BJ (cell line): ENCODE results near the gene INSL4. TPM values are rescaled to one million over a fixed set of nuclear protein-coding genes. Genes with fewer than 3 reads are reported as not detected.

ENCODE experiments used
- CTCF ChIA-PET: fragments of 350-600 bp; formaldehyde crosslinking; extraction: SDS; loops from one replicate; lab custom pipeline; 2021; ENCODE audit warnings: antibody characterized with exemption, inconsistent platforms; lab: Yijun Ruan, JAX
- POLR2A ChIA-PET: fragments of 300-600 bp; sonication (Branson Sonifier 250); formaldehyde crosslinking; extraction: SDS; loops from one replicate; lab custom pipeline; 2021; ENCODE audit warnings: antibody characterized with exemption; lab: Charles Lee
- DNase-seq: peaks from one replicate; pipeline ENCODE4 v3.0.0-alpha.2; 2011; ENCODE audit warnings: low read depth
- H3K27me3 ChIP-seq: 2 replicates; pipeline ENCODE4 v1.6.0; 2011; ENCODE audit warnings: low read length; ENCODE audit not compliant: control insufficient read depth, insufficient read depth
- H3K36me3 ChIP-seq: 2 replicates; pipeline ENCODE4 v1.5.1; 2011; ENCODE audit warnings: low read length; ENCODE audit not compliant: control insufficient read depth, insufficient read depth
- H3K4me3 ChIP-seq: 2 replicates; pipeline ENCODE4 v1.5.1; 2011; ENCODE audit warnings: low read depth, mild to moderate bottlenecking, control low read depth, low read length
- CTCF ChIP-seq: IDR thresholded peaks from 2 replicates; pipeline ENCODE4 v1.5.1; 2011; ENCODE audit warnings: low read depth, mild to moderate bottlenecking, control low read depth, inconsistent platforms, low read length, moderate library complexity; ENCODE audit not compliant: insufficient read depth
- polyA minus RNA-seq: library from RNA; depleted of rRNA, polyadenylated mRNA; stranded (reverse); fragments of >200 nt; gene quantifications from 2 replicates; pipeline ENCODE4 v1.2.3, GENCODE V29; 2011; rRNA and poly(A)+ RNA removed
- polyA plus RNA-seq: library from polyadenylated mRNA; depleted of rRNA; stranded (reverse); fragments of >200 nt; gene quantifications from 2 replicates; pipeline ENCODE4 v1.2.3, GENCODE V29; 2011; rRNA removed

Gene INSL4
- polyA plus RNA-seq (not detected in 2 replicates), polyA minus RNA-seq (not detected in 2 replicates)

DNA sequence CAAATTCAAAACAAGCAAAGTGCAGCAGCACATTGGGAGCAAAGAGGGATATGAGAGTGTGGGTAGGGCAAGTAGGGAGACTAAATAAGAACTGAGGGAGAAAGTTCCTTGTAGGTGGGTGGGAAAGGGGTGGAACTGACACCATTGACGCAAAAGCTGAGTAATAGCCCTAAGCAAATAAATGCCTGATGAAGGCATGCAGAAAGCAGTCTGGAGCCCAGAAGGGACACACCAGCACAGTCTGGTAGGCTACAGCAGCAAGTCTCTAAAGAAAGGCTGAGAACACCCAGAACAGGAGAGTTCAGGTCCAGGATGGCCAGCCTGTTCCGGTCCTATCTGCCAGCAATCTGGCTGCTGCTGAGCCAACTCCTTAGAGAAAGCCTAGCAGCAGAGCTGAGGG is at the start of gene INSL4:
INSL4 (plus strand) TSS at position 208 of the 400 bp plus-strand sequence; CDS start at position 313, 105 bp downstream.
- Histone ChIP-seq H3K27me3 (peaks cover 3% of the 10 kb centered on the region), H3K4me3 (no peak within 1 kb of the TSS), H3K36me3 (no peaks in the 10 kb centered on the region)
- no peak for DNase-seq
- ChIA-PET CTCF (no interaction called here), POLR2A (no interaction called here)
- no peak for TF ChIP-seq CTCF

GRCh38 chr9:5184776-5185175 is 46.4 kb upstream of the INSL4 start:
- ChIA-PET CTCF (interaction anchor here (0.6 to 5.2 kb wide), 5 partner anchors 37 to 415 kb away, joined by 3 to 42 read pairs (median 22); no protein-coding TSS in a partner anchor), POLR2A (no interaction called here)
- H3K36me3 ChIP-seq: no peaks in the 10 kb centered on the region
- H3K27me3 ChIP-seq: no peaks in the 10 kb centered on the region
- no peak overlapping the region for H3K4me3 ChIP-seq
- no peak for DNase-seq
- no peak for TF ChIP-seq CTCF

DNA sequence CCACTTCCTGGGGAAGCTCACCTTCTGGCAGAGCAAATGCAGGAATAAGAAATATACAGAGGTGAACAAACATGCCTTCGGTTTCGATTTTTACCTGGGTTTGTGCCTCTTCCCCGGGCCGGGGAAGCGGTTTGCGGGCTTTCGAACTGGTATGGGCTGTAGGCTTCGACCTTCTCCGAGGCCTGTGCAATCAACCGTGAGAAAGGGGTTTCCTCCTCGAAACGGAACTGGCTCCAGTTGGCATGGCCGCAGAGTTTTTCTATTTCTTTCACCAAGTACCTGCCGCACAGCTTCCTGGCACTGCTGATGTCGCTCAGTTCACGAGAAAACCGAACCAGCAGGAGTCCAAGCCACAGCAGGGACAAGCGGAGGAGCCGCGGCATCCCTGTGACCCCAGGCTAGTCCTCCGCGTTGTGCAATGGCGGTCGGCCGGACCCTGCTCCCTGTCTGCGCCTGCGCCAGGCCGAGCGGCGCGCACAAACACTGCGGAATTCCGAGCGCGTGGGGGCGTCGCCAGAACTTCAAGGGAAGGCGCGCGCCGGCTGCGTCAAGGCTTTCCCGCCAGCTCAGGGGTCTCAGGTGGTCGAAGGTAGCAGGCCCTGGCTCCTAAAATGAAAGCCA is 45.9 kb upstream of the INSL4 start, which contains the start of gene INSL6:
INSL6 (minus strand) TSS at position 420 of the 621 bp plus-strand sequence; CDS start at position 383, 37 bp downstream.
- Histone ChIP-seq H3K27me3 (no peaks in the 10 kb centered on the region), H3K4me3 (no peak within 1 kb of the TSS), H3K36me3 (no peaks in the 10 kb centered on the region)
- TF ChIP-seq CTCF: no peak
- CTCF ChIA-PET: interaction anchor here (0.5 to 5.2 kb wide), 16 partner anchors 9 to 415 kb away, joined by 3 to 42 read pairs (median 5); partner anchors contain the start of genes CD274 and PLGRKT
- POLR2A ChIA-PET: no interaction called here
- DNase-seq: no peak

GRCh38 chr9:5186416-5187169 is 44.6 kb upstream of the INSL4 start:
- POLR2A ChIA-PET: no interaction called here
- no peak overlapping the region for H3K4me3 ChIP-seq
- H3K36me3 ChIP-seq: no peaks in the 10 kb centered on the region
- peak; percentile 80 for TF ChIP-seq CTCF
- DNase-seq: peak; percentile 3
- CTCF ChIA-PET: interaction anchor here (0.6 to 5.2 kb wide), 24 partner anchors 9 to 577 kb away, joined by 3 to 42 read pairs (median 5); partner anchors contain the start of genes CD274 and PLGRKT
- no peaks in the 10 kb centered on the region for H3K27me3 ChIP-seq
